Measurements from ENCODE around the gene PGBD4.
"Not testable (repeated sequence)": the region's sequence is repeated elsewhere in the genome, so short reads cannot be mapped to it uniquely, and the experiment has no call there.

Gene PGBD4

DNA sequence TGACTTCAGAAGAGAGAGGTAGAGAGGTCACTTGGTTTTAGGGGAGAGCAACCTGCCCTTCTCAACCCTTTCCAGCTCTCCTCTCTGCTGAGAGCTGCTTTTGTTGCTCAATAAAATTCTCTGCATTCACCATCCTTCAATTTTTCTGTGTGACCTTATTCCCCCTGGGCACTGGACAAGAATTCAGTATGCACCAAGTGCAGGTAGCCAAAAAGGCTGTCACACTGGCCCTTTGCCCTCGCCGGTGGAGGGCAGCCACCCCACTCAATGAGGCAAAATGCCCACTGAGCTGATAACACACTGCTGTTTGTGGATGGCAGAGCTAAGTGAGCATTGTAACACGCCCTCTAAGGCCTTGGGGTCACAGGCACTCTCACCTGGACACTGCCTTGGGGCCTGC lies 12.9 kb downstream of the PGBD4 start:
- DNase-seq = no peak

DNA sequence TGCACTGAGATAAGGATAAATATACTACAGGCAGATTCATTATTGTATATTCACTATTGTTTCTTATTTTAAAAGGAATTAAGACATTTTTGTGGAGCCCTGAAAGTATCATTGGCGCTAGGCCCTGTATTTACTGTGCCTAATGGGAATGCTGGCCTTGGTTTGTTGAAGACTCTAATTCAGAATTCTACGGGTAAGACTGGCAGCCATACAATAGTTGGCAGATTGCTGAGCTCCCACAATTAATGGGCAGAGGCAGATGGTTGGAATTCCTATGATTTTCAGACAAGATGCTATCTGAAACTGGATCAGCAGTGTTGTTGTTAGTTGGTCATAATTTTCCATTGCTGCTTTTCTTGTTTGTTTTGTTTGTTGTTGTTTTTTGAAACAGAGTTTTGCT lies 14.7 kb downstream of the PGBD4 start:
- no peak for DNase-seq

DNA sequence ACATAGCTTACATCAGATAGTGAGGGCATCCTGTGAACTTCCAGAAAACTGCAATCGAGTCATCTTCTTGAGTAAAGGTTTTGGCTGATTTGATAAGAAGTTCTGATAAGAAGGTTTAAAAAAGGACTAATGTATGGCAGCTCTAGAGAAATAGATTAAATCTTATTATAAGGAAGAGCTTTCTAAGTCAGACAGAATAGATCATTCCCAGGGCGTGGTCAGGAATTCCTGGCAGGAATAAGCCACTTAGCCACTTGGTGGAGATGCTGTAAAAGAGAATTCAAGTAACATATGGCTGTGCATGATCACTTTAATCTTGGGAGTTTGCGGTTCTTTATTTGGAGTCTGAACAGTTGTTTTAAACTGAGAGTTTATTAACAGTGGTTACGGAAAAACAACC lies 17.4 kb downstream of the PGBD4 start:
- DNase-seq = no peak

DNA sequence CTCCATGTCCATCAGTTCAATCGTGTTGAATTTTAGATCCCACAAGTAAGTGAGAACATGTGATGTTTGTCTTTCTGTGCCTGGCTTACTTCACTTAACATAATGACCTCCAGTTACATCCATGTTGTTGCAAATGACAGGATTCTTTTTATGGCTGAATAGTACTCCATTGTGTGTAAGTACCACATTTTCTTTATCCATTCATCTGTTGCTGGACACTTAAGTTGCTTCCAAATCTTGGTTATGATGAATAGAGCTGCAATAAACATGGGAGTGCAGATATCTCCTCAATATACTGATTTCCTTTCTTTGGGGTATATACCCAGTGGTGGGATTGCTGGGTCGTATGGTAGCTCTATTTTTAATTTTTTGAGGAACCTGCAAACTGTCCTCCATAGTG lies 18.5 kb downstream of the PGBD4 start:
- not testable (repeated sequence) for DNase-seq

DNA sequence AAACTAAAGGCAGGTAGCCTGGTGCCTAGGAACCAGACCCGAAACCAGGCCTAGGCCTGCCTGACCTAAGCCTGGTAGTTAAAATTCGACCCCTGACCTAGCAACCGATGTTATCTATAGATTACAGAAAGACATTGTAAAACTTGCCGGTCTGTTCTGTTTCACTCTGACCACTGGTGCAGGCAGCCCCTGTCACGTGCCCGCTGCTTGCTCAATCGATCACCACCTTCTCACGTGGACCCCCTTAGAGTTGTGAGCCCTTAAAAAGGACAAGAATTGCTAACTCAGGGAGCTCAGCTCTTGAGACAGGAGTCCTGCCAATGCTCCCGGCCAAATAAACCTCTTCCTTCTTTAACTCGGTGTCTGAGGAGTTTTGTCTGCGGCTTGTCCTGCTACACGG lies 19.9 kb downstream of the PGBD4 start:
- not testable (repeated sequence) for DNase-seq

DNA sequence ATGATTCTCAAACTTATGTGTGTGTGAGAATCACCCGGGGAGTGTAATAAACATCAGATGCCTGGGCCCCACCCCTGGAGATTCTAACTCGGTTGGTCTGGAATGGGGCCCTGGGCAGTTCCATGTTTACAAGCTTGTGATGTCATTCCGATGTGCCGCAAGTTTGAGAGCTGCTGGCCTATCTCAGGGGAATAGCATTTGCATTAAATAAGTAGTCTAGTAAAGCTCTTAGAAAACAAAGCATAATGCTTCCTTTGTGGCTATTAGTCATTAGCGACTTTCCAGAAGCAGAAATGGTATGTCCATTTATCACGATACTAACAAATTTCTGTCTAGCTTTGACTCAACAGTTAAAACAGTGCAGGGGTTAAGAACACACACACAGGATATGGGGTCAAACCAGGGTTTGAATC lies 20.9 kb downstream of the PGBD4 start:
- no peak for DNase-seq

DNA sequence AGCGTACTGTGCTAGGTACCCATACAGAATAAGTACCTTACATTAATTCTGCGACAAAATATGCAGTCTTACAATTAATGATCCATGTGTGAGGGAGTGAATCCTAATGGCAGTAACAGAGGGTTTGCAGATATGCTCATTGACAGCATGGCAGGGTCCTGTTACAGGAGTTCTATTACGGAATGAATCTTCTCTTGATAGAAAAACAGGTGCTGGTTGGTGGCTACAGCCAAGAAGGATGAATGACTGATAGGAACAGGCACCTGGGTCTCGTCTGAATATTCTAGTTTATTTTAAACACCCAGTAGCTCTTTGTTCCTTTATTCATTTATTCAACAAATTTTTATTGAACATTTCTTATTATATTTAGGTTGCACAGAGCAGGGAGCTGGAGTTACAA lies 22.8 kb downstream of the PGBD4 start:
- no peak for DNase-seq

DNA sequence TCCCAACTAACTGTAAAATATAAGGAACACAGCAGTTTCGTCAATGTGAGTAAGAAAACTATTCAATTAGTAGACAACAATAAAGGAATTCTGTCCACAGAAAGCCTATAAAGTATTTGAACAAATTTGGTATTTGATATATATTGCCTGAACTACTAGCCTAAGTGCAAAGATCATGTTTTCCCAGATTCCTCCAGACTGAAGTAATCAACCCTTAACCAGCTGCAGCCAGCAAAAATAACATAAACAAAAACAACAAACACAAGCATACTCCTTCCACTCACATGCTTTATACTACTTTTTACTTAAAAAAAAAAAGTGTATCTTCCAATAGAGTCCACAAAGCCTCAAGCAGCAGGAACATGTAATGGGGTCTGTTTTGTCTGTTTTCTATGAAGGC lies 24.1 kb downstream of the PGBD4 start:
- DNase-seq = no peak

DNA sequence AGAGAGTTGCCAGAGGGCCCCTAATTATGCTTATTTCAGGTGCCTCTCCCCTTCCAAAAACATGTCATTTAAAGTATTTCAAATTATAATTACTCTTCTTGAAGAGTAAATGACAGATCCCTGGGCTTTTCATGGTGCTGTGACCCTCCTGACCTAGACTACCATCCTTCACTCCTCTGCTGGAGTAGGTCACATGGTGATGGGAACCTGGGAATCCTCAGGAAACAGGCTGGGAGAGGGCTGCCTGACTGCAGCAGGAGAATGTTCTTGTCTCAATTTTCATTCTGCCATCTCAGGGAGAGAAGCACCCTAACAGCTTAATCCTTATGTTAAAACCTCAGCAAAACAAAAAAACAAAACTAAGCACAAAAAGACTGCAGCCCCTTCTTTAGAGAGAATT lies 24.6 kb downstream of the PGBD4 start:
- no peak for DNase-seq

DNA sequence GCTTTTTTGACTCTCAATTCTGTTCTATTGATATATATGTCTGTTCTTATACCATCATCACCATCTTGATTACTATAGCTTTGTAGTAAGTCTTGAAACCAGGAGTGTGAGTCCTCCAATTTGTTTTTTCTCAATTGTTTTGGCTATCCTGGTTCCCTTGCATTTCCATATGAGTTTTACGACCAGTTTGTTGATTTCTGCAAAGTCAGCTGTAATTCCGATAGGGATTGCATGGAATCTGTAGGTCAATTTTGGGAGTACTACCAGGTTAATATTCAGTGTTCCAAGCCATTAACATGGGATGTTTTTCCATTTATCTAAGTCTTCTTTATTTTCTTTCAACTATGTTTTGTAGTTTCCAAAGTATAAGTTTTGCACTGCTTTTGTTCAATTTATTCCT lies 27.0 kb downstream of the PGBD4 start:
- DNase-seq = no peak

DNA sequence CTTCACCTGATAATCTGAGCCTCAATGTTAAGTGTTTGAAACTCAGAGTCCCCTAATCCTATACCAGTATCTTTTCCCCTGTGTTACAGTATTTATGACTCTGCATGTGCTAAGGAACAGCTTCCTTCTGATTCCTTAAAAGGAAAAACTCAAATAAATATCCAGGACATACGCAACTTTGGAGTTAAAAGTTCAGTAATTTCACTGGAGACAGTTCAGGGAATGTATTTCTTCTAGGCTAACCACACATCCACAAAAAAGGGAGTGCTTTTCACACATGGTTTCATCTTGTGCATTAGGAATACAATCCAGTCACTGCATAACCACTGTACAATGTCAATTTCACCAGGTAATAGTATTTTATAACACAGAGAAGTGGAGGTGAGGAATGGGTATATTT lies 31.0 kb downstream of the PGBD4 start:
- DNase-seq = no peak

DNA sequence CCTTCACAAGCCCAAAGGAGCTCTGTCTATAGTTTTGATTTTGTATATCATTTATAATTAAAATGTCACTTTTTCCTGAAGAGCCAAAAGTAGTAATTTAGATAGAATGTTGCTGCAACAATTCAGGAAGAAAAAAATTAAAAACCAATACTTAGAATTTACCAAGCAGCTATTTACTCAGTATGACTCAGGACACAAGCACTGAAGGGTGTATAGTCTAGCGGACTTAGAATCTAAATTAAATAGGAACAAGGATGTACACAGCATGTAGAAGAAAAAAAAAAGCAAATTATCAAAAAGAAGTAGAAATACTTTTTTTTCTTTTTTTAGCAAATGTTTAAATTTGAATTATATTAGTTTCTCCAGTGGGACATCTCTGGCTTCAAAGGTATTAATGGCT lies 31.6 kb downstream of the PGBD4 start:
- no peak for DNase-seq

DNA sequence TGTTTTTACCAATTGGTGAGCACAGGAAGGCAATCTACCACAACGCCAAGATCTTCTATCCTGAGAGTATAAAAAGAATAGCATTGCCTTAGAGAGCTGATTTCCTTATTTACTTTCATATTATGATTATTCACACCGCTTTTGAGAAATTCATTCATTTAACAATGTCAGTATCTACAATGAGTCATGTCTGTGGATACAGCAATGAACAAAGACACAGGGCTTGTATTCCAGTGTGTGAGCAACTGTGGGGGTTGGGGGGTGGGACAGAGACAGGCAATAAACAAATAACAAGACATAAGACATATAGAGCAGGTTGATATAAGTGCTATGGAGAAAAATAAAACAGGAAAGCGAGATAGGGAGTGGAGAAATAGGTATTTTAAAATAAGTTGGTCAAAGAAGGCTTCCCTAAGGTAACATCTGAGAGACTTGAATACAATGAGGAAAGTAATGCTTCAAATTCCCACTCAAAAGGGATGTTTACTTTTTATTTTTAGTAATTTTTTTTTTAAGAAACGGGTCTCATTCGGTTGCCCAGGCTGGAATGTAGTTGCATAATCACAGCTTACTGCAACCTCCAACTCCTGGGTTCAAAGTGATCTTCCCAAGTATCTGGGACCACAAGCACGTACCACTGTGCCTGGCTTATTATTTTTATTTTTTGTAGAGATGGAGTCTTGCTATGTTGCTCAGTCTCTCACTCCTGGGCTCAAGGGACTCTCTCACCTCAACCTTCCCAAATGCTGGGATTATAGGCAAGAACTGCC lies 45.7 kb downstream of the PGBD4 start:
- no peak for DNase-seq

DNA sequence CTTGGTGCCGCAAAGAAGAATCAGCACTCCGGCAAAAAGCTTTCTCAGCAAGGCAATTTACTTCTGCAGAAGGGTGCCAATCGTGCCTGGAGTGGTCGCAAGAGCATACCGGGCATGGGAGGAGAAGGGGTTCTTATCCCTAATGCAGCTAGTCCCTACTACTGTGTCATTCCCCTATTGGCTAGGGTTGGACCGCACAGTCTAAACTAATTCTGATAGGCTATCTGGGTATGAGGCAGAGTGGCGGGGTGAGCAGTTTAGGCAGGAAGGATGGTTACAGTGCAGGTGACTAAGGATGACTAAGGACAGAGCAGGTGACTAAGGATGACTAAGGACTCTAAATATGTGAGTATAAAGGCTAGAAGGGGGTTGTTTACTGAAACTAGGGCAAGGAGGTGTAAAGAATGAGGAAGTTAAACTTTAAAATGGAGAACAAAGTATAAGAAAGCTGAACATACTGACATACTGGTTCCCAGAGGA lies 52.9 kb downstream of the PGBD4 start:
- DNase-seq = no peak

DNA sequence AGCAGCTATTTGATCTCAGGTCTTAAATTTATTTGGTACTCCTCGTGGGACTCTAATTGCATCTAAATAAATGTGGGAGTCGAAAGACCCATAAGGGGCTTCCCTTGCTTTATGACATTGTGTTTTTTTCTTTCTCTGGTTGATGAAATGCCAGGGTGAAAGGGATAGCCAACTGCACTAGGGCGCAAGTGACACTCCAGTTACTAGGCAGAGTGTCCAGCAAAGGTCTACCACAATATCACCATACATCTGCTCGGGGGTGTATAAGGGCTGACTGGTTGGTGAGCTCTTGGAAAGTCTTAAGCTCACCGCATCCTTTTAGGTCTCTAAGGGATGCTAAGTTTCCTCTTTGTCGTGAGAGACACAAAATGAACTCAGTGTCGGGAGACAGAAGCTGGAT lies 54.0 kb downstream of the PGBD4 start:
- no peak for DNase-seq

Data from NCI-H2029 (cell line).